NCI-H1694 (cell line): Measurements from ENCODE around the gene SLC16A9.
A peak's percentile ranks its signal among the peaks of the same experiment; 100 is the strongest.
"Not testable (repeated sequence)": the region's sequence is repeated elsewhere in the genome, so short reads cannot be mapped to it uniquely, and the experiment has no call there.

ENCODE experiments used
- DNase-seq: peaks from one replicate; lab custom pipeline; 2025; lab: John Stamatoyannopoulos, UW

Gene SLC16A9, protein sequence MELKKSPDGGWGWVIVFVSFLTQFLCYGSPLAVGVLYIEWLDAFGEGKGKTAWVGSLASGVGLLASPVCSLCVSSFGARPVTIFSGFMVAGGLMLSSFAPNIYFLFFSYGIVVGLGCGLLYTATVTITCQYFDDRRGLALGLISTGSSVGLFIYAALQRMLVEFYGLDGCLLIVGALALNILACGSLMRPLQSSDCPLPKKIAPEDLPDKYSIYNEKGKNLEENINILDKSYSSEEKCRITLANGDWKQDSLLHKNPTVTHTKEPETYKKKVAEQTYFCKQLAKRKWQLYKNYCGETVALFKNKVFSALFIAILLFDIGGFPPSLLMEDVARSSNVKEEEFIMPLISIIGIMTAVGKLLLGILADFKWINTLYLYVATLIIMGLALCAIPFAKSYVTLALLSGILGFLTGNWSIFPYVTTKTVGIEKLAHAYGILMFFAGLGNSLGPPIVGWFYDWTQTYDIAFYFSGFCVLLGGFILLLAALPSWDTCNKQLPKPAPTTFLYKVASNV

DNA sequence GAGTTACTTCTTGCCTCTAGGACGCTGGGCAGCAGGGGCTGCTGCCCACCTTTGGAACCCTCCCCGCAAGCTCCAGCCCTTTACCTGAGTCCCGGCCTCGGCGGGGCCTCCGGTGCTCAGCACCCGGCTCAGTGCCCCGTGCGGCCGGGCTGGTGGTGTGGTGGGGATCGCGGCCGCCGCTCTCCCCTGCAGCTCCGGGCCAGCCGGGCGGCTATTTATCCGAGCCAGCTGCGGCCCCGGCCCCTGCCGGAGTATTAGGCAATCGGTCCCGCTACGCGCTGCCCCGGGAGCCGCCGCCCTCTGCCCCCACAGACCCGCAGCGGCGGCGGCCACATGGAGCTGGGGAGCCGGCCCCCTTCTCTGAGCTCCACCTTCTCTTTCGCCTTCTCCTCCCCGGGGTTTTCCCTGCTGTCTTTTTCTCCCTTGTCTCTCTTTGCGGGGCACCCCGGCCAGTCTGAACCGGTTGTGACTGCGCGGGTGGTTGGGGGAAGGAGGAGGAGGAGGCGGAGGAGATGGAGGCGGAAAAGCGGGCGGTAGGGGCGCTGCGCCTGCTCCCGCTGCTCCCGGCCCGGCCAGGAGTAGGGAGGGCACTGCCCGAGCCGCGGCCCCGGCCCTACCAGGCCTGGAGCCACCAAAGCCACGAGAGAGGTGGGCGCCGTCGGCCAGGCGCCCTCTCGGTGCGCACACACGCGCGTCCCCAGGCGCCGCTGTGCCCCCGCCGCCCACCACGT is at the start of gene SLC16A9:
TSS of gene SLC16A9 (minus strand) at position 456 of the 731 bp plus-strand sequence. CDS start 25,559 bp downstream, outside the sequence.
- peak; percentile 26 for DNase-seq

DNA sequence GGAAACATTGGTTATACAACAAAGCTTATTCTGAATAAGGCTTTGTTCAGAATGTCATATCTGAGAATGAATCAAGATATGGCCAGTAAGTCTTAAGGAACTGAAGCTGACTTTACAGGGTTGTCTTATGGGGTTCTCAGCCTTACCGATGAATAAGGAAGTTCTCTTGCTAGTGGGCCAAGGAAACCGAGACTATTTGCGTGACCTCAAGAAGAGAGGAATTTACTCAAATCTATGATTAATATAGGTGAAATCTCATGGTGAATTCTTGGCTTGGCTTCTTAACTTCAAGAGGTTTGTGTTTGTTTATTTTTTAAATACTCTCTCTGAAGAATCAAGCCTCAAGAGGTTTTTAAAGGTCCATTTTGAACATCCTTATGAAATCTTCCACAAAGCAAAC is 48.3 kb upstream of the SLC16A9 start:
- no peak for DNase-seq

DNA sequence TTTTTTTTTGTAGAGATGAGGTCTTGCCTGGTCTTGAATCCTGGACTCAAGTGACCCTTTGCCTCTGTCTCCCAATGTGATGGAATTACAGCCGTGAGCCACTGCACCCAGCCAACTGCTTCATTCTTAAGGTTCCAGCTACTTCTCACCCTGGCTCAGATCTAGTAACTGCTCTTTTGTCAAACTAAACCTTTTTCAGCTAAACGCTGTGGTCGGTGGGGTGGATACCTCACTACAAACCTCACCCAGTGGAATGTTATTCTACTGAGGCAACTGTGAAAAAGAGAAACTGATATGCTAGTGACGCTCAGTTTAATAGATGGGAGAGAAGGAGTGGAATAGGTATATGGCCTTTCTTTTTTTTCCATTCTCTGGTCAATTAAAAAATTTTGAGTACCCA is 45.3 kb upstream of the SLC16A9 start:
- no peak for DNase-seq

DNA sequence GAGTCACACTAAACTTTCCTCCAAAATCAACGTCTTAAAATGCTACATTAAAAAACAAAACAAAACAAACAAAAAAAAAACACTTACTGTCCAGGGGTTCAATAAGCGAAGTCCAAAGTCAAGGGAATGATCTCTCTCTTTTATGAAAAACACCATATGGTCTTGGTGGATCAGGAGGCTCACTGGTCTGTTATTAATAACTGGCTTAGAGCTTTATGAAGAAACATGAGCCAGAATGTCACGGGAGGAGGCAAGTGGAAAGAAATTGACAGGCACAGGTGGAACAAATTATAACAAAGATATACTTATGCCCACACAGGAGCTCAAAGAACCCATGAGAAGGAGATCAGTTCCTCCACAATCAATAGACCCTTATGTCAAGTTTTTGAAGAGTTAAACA is 43.6 kb upstream of the SLC16A9 start, which contains the start of gene MRLN:
TSS of gene MRLN (minus strand) at position 189 of the 400 bp plus-strand sequence.
- peak; percentile 67 for DNase-seq

DNA sequence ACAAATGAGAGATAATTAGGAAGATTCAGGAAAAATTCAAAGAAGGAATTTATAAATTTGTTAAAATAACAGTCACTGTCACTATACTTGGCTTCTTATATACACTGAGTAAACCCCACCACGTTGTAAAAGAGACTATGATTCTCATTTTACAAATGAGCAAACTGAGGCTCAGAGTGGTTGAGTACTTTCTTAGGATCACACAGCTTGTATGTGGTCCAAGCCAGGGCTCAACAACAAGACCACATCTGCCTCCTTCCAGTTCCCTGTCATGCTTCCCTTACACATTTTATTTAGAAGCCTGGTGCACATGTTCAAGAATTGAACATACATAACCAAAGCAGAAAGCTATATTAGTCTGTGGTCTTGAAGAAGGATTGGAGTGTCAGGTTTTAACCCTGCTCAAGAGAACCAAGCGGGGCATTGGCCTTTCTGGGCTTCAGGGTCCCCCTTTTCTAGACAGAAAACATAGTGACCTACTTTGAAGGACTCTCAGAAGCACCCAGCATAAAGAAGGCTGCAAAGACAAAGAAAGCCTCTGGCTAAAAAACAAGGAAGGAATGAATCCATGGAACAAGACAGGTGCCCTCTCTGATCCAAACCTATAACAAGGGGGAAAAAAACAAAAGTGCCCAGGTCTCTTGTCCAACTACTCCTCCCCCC is 42.8 kb upstream of the SLC16A9 start:
- no peak for DNase-seq

DNA sequence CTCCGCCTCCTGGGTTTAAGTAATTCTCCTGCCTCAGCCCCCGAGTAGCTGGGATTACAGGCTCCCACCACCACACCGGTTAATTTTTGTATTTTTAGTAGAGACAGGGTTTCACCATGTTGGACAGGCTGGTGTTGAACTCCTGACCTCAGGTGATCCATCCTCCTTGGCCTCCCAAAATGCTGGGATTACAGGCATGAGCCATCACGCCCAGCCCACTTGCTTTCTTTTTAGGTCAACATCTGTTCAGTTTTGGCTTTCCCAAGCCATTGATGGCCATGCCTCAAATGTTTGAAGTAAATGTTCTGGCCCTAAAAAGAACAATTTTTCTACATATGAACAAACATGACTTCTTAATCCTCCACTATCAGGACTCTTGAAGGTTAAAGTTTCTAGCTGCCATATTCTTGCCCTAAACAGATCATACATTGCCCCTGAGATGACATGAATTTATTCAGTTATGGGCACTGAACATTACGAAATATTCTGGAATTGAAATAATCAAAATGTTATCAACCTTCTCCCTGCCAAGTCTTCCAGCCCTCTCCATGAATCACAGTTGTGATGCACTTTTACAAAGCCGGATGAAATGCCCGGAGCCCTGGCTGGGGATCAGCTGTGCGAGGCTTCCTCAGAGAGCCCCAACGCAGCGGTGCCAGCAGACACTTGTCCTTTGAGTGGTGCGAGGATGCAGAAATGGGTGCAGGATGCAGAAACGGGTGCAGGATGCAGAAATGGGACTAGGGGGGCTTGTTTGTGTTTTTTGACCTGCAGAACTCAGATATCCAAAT is 40.7 kb upstream of the SLC16A9 start:
- DNase-seq, result no peak

DNA sequence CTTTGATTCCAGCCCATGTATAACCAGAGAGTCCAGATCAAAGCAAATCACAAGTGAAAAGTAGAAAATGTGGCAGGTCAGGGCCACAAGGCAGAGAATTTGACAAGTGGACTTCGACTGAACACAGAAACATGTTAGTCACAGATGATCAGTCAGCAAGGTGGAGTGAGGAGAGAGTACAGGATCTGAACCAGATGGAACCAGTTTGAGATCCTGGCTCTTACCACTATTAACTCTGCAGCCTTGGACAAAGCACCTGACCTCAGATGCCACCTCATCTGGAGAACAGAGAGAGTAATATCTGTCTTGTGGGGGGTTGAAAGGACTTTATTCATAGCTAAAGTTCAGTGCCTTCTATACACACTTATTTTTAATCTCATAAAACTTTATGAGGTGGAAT is 39.2 kb upstream of the SLC16A9 start:
- DNase-seq, result no peak

DNA sequence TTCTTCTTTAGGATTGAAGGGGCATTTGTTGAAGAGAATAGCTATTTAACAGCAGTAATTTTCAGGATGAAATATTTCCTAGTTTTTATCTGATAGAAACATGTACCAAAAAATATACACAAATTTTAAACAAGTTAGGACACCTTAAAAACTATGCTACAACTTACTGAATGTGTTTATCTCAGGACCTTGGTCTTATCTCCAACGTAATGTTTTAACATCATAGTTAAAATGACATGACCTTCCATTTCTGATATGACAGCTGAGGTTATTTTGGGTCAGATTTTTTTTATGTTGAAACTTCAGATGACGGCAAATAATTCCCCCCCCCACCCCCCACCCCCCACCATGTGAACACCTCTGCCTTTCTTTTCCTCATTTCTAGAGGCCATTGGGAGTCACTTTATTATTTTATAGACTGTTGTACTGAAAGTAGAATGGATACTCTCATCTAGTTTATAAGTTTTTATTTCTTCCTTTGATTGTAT is 35.6 kb upstream of the SLC16A9 start:
- no peak for DNase-seq

DNA sequence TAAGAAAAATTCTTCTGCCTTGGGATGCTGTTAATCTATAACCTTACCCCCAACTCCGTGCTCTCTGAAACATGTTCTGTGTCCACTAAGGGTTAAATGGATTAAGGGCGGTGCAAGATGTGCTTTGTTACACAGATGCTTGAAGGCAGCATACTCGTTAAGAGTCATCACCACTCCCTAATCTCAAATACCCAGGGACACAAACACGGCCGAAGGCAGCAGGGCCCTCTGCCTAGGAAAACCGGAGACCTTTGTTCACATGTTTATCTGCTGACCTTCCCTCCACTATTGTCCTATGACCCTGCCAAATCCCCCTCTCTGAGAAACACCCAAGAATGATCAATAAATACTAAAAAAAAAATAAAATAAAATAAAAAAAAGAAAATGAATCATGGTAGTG is 35.1 kb upstream of the SLC16A9 start:
- DNase-seq, result not testable (repeated sequence)

DNA sequence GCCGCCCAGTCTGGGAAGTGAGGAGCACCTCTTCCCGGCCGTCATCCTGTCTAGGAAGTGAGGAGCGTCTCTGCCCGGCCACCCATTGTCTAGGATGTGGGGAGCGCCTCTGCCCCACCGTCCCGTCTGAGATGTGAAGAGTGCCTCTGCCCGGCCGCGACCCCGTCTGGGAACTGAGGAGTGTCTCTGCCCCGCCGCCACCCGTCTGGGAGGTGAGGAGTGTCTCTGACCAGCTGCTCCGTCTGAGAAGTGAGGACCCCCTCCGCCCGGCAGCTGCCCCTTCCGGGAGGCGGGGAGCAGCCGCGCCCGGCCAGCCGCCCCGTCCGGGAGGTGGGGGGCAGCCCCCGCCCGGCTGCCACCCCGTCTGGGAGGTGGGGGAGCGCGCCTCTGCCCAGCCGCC is 34.5 kb upstream of the SLC16A9 start:
- not testable (repeated sequence) for DNase-seq

DNA sequence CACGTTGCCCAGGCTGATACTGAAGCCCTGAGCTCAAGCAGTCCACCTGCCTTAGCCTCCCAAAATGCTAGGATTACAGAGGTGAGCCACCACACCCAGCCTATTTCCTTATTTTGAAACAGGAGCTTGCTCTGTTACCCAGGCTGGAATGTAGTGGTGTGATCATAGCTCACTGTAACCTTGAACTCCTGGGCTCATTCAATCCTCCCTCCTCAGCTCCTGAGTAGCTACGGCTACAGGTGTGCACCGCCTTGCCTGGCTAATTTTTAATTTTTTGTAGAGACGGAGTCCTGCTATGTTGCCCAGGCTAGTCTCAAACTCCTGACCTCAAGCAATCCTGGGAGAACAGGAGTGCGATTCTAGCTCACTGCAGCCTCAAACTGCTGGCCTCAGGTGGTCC is 31.9 kb upstream of the SLC16A9 start:
- DNase-seq, result no peak

DNA sequence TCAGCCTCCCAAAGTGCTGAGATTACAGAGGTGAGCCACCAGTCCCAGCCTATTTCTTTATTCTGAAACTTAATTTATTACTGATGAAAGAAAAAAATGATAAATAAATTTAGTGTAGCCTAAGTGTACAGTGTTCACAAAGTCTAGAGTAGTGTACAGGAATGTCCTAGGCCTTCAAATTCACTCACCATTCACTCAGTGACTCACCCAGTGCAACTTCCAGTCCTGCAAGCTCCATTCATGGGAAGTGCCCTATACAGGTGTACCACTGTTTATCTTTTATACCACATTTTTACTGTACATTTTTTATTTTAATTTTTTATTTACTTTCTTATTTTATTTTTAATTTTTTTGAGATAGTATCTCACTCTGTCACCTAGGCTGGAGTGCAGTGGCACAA is 31.4 kb upstream of the SLC16A9 start:
- no peak for DNase-seq

DNA sequence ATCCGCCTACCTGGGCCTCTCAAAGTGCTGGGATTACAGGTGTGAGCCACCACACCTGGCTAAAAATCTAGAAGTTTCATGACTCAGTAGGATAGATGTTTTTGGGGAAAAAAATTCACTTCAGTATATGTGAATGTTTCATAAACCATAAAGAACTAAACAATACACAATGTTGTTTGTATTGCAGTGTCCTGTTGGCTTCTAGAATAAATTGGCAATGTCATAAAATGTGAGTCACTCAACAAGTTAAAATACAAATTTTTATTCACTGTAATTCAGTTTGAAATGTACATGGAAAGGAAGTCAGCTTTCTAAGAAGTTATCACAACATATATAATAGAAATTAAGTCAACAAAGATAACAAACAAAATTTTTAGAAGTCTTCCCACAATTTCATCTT is 27.1 kb upstream of the SLC16A9 start:
- DNase-seq, result no peak

DNA sequence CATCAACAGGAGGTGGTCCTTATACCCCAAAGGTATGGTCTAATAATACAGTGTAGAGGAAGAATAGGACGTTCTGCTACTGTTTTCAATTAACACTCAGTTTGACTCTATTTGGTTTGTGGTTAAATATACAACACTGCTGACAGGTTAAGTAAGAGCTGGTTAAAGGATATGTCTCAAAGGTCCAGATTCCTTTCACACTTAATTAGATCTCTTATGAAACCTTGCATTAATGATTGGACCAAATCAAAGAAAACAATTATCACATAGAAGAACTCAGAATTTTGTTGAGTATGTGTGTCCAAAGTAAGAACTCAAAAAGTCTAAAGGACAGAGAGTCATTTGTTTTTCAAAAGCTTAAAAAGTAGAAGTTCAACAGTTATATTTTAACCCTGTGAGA is 25.6 kb upstream of the SLC16A9 start:
- no peak for DNase-seq

DNA sequence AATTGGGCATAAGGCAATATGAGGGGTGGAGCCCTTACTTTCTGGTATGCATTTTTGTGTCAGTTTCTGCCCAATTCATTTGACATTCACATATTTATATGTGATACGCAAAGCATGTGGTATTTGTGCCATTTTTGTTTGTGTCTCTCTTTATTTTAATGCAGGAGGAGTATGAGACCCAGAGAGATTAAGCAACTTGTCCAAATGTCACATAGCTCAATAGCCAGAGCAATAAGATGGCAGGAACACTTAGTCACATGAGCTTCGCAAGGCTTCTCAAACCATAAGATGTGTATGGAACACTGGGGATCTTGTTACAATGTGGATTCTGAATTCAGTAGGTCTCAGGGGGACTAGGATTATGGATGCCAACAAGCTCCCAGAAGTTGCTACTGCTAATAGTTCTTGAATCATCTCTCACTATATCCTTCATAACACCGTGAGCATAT is 24.4 kb upstream of the SLC16A9 start:
- no peak for DNase-seq

DNA sequence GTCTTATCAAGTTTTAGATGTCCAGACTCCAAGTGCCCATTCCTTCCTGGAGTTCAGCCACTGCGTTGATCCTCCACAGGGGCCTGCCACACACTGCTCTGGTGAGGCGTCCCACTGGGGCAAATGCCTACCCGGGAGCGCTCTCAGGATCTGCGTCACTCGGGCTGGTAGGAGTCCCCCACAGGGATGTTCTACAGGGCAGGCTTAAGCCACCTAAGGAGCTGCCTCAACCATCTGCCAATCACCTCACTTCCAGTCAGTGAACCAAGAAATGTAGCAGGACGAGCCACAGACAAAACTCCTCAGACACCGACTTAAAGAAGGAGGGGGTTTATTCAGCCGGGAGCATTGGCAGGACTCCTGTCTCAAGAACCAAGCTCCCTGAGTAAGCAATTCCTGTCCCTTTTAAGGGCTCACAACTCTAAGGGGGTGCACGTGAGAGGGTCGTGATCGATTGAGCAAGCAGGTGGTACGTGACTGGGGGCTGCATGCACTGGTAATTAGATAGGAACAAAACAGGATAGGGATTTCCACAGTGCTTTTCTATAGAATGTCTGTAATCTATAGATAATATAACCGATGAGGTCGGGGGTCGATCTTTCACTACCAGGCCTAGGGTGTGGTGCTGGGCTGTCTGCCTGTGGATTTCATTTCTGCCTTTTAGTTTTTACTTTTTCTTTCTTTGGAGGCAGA is 23.8 kb upstream of the SLC16A9 start:
- not testable (repeated sequence) for DNase-seq

DNA sequence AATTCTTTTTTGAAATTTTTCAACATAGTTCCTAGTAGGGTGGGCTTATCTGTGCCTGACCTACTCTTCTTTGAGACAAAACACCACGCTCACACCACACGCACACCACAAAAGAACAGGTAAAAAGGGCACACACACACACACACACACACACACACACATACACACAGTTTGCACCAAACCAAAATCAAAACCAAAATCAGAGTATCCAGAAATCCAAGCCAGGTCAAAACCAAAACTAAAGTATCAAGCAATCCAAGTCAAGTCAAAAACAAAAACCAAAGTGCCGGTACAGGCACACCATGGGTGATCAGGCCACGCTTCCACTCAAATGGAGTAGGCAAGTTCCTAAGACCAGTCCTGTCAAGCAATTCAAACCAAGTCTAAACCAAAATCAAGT is 23.2 kb upstream of the SLC16A9 start:
- DNase-seq, result not testable (repeated sequence)

DNA sequence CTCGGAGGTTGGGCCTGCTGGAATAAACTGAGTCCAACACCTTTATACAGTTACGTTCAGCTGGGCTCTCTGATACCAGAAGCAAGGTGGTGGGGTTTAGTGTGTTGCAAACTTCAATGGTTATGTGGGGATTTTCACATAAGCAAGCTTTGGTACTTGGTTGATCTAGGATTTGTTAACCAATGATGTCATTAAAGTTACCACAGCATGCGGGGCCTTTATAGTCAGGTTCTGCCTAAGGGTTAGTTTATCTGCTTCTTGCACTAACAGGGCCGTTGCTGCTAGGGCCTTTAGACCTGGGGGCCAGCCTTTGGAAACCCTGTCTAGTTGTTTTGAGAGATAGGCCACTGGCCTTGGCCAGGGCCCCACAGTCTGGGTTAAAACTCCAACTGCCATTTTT is 19.5 kb upstream of the SLC16A9 start:
- DNase-seq, result not testable (repeated sequence)

DNA sequence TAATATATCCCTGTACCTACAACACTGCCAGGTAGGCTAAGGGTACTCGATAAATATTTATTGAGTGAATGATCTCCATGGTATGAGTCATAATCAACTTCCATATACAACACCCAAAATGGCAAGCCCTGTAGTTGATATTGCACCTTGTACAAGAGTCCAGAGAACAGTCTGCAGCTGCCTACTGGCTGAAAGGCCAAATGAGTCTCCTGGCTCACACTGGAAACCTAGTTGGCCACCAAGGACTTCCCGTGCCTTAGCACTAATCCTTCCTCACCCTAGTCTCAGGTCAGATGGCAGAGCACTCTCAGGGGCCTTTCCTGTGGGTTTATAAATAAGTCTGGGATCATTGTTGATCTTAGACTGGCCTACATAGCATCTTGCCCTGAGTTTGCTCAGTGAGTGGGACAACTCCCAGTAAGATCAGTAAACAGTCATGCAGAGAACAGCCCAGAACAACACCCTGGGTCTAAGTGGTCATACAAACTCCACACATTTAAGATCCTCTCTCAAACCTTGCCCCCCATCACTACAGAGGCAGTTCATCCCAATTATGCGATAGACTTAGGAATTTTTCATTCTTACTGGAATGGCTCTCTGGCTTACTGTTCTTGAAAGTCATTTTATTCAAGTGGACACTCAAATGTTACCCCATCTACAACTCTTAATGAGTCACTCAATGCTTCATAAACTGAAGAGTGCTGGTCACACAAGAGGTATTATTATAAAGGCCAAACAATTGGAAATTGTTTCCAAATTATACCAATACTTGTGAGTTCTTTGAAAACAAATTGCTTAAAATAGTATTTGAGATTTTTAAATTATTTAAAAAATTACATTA is 14.7 kb upstream of the SLC16A9 start:
- DNase-seq, result no peak

DNA sequence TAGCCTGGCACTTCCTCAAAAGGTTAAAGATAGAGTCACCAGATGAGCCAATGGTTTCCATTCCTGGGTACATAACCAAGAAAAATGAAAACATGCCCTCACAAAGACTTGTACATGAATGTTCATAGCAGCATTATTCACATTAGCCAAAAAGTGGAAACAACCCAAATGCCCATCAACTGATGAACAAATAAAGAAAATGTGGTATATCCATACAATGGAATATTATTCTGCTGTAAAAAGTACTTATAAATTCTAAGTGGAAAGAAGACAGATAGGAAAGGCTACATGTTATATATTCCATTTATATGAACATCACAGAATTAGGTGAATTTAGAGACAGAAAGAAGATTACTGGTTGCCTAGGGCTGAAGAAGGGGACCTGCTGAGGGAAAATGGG is 10.7 kb upstream of the SLC16A9 start:
- DNase-seq, result no peak
